Ishikawa (cell line): Measurements from ENCODE around the gene CD82.
A peak's percentile ranks its signal among the peaks of the same experiment; 100 is the strongest.

Source experiments
- CREB1 ChIP-seq: IDR thresholded peaks from 2 replicates; pipeline ENCODE4 v1.6.1; 2012; ENCODE audit warnings: low read depth
- EGR1 ChIP-seq: IDR thresholded peaks from 2 replicates; pipeline ENCODE4 v1.6.1; 2012
- RAD21 ChIP-seq: IDR thresholded peaks from 2 replicates; pipeline ENCODE4 v1.6.1; 2012; ENCODE audit warnings: low read depth
- REST ChIP-seq: IDR thresholded peaks from 2 replicates; pipeline ENCODE4 v1.6.1; 2012; ENCODE audit warnings: low read depth, mild to moderate bottlenecking
- TCF12 ChIP-seq: IDR thresholded peaks from 2 replicates; pipeline ENCODE4 v1.6.1; 2012; ENCODE audit warnings: low read depth
- TEAD4 ChIP-seq: IDR thresholded peaks from 2 replicates; pipeline ENCODE4 v1.6.1; 2012
- TF ChIP-seq, protein P1 (sequence below): IDR thresholded peaks from 2 replicates; pipeline ENCODE4 v1.6.1; 2012

DNA sequence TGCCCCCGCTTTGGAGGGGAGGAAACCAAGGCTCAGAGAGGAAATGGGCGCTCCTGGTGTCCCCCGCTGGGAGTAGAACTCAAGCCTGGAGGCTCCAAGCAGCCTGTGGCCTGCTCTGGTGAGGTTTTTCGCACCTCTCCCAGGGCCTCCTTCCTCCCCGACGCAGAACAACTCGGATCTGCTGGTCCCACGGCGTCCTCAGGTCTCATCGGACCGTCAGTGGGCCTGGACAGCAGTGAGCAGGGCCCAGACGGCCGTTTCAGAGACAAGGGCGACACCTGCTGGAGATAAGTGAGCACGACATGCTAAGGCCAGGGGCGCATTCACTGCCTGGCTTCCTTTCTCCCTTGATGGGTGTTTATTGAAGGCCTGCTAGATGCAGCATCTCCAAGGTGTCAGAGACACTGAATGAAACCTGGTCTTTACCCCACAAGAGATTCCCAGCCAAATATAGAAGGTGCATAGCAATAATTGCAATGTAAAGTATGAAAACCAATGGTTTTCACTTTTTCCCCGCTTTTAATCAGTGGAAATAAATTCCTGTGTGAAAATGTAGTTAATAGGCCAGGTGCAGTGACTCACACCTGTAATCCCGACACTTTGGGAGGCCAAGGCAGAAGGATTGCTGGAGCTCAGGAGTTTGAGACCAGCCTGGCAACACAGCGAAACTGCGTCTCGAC is 26.9 kb upstream of the CD82 start:
- TF ChIP-seq REST (no peak), TCF12 (no peak), RAD21 (peak; percentile 100), EGR1 (no peak), CREB1 (no peak), TEAD4 (no peak)
- TF ChIP-seq, protein P1, sequence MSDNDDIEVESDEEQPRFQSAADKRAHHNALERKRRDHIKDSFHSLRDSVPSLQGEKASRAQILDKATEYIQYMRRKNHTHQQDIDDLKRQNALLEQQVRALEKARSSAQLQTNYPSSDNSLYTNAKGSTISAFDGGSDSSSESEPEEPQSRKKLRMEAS: no peak
